ENCODE results near the gene STEAP1B. TPM values are rescaled to one million over a fixed set of nuclear protein-coding genes. Genes with fewer than 3 reads are reported as not detected.
"Not testable (repeated sequence)": the region's sequence is repeated elsewhere in the genome, so short reads cannot be mapped to it uniquely, and the experiment has no call there.

The STEAP1B gene
- total RNA-seq, result 1.3 and 1.4 TPM in 2 replicates
- long read RNA-seq, partial matches to known transcripts, result 0 of 5 reads
- long read RNA-seq, other reads (novel, unspliced or antisense), result 5 of 5 reads

- TF ChIP-seq, protein P1, sequence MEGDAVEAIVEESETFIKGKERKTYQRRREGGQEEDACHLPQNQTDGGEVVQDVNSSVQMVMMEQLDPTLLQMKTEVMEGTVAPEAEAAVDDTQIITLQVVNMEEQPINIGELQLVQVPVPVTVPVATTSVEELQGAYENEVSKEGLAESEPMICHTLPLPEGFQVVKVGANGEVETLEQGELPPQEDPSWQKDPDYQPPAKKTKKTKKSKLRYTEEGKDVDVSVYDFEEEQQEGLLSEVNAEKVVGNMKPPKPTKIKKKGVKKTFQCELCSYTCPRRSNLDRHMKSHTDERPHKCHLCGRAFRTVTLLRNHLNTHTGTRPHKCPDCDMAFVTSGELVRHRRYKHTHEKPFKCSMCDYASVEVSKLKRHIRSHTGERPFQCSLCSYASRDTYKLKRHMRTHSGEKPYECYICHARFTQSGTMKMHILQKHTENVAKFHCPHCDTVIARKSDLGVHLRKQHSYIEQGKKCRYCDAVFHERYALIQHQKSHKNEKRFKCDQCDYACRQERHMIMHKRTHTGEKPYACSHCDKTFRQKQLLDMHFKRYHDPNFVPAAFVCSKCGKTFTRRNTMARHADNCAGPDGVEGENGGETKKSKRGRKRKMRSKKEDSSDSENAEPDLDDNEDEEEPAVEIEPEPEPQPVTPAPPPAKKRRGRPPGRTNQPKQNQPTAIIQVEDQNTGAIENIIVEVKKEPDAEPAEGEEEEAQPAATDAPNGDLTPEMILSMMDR (IDR thresholded peaks at IDR 0.05), result peak; percentile 80
- not testable (repeated sequence) for H3K9me3 Mint-ChIP-seq (ENCODE audit: unreplicated experiment); H3K36me3 Mint-ChIP-seq (ENCODE audit: unreplicated experiment); H3K27ac Mint-ChIP-seq (ENCODE audit: unreplicated experiment)
- peak within 1 kb of the TSS; percentile 66 for H3K4me3 Mint-ChIP-seq (ENCODE audit: unreplicated experiment)
- peak; percentile 94 for DNase-seq (ENCODE audit: extremely low spot score, unreplicated experiment)
- H3K4me1 Mint-ChIP-seq (ENCODE audit: unreplicated experiment), result peaks cover 14% of the 10 kb centered on the region
- H3K27me3 Mint-ChIP-seq (ENCODE audit: unreplicated experiment), result peaks cover 14% of the 10 kb centered on the region
Observed at GRCh38 chr7:22499888-22500689, at the start of gene STEAP1B. Gene STEAP1B, minus strand, starts transcription at chr7:22500188. Its CDS starts 5,333 bp downstream, at chr7:22494855.

- H3K36me3 Mint-ChIP-seq (ENCODE audit: unreplicated experiment), result no peaks in the 10 kb centered on the region
- TF ChIP-seq, protein P1 (IDR thresholded peaks at IDR 0.05), result no peak
- H3K4me1 Mint-ChIP-seq (ENCODE audit: unreplicated experiment), result peaks cover 13% of the 10 kb centered on the region
- H3K4me3 Mint-ChIP-seq (ENCODE audit: unreplicated experiment), result peak overlapping the region; percentile 85
- DNase-seq (ENCODE audit: extremely low spot score, unreplicated experiment), result no peak
- H3K27ac Mint-ChIP-seq (ENCODE audit: unreplicated experiment), result no peak overlapping the region
- H3K9me3 Mint-ChIP-seq (ENCODE audit: unreplicated experiment), result no peaks in the 10 kb centered on the region
- H3K27me3 Mint-ChIP-seq (ENCODE audit: unreplicated experiment), result peaks cover 63% of the 10 kb centered on the region
Observed at GRCh38 chr7:22549051-22549450, 49.1 kb upstream of the STEAP1B start.

DNA sequence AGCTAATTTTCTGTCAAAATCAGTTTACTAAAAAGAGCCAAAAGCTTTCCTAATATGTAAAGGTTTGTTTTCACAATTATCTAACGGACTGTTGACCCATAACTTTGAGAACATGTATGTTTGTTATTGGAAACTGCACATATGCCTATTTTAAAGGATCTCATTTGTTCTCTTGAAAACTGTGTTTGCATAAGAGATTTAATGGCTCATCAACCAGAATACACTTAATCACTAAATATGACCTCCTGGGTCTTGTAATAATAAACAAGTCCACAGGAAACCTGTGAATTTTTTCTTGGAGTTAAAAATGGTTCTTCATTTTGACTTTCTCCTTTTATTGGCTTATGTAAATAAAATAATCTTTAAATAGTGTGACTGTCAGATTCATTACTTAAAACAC, 48.3 kb upstream of the STEAP1B start:
- TF ChIP-seq, protein P1 (IDR thresholded peaks at IDR 0.05), result no peak
- Mint-ChIP-seq H3K27ac (ENCODE audit: unreplicated experiment) (no peak overlapping the region), H3K4me3 (ENCODE audit: unreplicated experiment) (no peak overlapping the region), H3K36me3 (ENCODE audit: unreplicated experiment) (no peaks in the 10 kb centered on the region), H3K9me3 (ENCODE audit: unreplicated experiment) (no peaks in the 10 kb centered on the region), H3K27me3 (ENCODE audit: unreplicated experiment) (peaks cover 59% of the 10 kb centered on the region), H3K4me1 (ENCODE audit: unreplicated experiment) (peaks cover 13% of the 10 kb centered on the region)
- DNase-seq (ENCODE audit: extremely low spot score, unreplicated experiment), result no peak

DNA sequence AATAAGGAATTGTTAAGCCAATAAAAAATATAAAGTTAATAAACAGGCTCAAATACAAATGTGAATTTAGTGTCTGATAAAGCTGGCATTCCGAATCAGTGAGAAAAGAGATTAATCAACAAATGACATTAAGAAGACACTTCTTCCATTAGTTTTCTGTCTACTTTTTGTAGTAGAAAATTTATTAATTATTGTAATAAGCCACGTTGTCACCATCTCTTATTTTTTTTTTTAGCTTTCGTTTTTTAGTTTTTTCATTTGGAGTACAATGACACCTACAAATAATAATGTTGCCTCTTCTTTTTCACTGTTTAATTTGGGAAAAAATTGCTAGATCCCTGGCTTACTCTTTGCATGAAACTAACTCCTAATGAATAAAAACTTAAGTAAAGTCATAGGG, 46.8 kb upstream of the STEAP1B start:
- Mint-ChIP-seq H3K27me3 (ENCODE audit: unreplicated experiment) (peaks cover 55% of the 10 kb centered on the region), H3K9me3 (ENCODE audit: unreplicated experiment) (no peaks in the 10 kb centered on the region), H3K36me3 (ENCODE audit: unreplicated experiment) (no peaks in the 10 kb centered on the region), H3K4me1 (ENCODE audit: unreplicated experiment) (peaks cover 13% of the 10 kb centered on the region), H3K27ac (ENCODE audit: unreplicated experiment) (no peak overlapping the region), H3K4me3 (ENCODE audit: unreplicated experiment) (no peak overlapping the region)
- DNase-seq (ENCODE audit: extremely low spot score, unreplicated experiment), result no peak
- TF ChIP-seq, protein P1 (IDR thresholded peaks at IDR 0.05), result no peak

- Mint-ChIP-seq H3K9me3 (ENCODE audit: unreplicated experiment) (no peaks in the 10 kb centered on the region), H3K4me1 (ENCODE audit: unreplicated experiment) (peaks cover 10% of the 10 kb centered on the region), H3K27ac (ENCODE audit: unreplicated experiment) (no peak overlapping the region), H3K36me3 (ENCODE audit: unreplicated experiment) (no peaks in the 10 kb centered on the region), H3K4me3 (ENCODE audit: unreplicated experiment) (no peak overlapping the region), H3K27me3 (ENCODE audit: unreplicated experiment) (peaks cover 45% of the 10 kb centered on the region)
- TF ChIP-seq, protein P1 (IDR thresholded peaks at IDR 0.05), result no peak
- DNase-seq (ENCODE audit: extremely low spot score, unreplicated experiment), result no peak
Observed at GRCh38 chr7:22545529-22545928, 45.5 kb upstream of the STEAP1B start.

Data from osteocyte (in vitro differentiated cells).